ENCODE results near the gene PRKACA.

PRKACA gene

DNA sequence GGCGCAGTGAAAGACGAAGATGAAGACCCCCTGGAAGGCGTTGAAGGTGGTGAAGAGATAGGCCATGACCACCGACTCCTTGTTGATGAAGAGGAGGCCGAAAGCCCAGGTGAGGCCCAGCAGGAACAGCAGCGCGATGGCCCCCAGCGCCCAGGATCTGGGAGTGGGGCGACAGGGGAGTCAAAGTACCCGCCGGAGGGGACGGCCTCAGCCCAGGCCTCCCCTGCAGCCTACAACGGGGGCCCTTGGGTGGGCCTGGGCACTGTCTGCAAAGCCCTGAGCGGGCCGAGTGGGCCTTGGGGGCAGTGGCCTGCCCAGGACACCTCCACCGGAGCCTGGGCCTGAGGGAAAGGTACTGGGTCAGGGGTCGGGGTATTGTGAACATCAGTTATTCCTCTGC, 37.8 kb upstream of the PRKACA start:
- Histone ChIP-seq H3K4me3 (replicated peaks; ENCODE audit: insufficient read depth, low read length) (no peak overlapping the region), H3K27me3 (ENCODE audit: insufficient read depth, poor library complexity, severe bottlenecking) (peaks cover 3% of the 10 kb centered on the region)
- TF ChIP-seq, protein P1, sequence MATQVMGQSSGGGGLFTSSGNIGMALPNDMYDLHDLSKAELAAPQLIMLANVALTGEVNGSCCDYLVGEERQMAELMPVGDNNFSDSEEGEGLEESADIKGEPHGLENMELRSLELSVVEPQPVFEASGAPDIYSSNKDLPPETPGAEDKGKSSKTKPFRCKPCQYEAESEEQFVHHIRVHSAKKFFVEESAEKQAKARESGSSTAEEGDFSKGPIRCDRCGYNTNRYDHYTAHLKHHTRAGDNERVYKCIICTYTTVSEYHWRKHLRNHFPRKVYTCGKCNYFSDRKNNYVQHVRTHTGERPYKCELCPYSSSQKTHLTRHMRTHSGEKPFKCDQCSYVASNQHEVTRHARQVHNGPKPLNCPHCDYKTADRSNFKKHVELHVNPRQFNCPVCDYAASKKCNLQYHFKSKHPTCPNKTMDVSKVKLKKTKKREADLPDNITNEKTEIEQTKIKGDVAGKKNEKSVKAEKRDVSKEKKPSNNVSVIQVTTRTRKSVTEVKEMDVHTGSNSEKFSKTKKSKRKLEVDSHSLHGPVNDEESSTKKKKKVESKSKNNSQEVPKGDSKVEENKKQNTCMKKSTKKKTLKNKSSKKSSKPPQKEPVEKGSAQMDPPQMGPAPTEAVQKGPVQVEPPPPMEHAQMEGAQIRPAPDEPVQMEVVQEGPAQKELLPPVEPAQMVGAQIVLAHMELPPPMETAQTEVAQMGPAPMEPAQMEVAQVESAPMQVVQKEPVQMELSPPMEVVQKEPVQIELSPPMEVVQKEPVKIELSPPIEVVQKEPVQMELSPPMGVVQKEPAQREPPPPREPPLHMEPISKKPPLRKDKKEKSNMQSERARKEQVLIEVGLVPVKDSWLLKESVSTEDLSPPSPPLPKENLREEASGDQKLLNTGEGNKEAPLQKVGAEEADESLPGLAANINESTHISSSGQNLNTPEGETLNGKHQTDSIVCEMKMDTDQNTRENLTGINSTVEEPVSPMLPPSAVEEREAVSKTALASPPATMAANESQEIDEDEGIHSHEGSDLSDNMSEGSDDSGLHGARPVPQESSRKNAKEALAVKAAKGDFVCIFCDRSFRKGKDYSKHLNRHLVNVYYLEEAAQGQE (IDR thresholded peaks at IDR 0.05; ENCODE audit: insufficient replicate concordance, low read depth): no peak
- TF ChIP-seq GABPA (IDR thresholded peaks at IDR 0.05; ENCODE audit: low read depth) (no peak), SPI1 (IDR thresholded peaks at IDR 0.05; ENCODE audit: borderline replicate concordance, low read depth) (no peak), POLR2AphosphoS5 (IDR thresholded peaks at IDR 0.05; ENCODE audit: low read depth) (no peak)
- TF ChIP-seq, protein P2, sequence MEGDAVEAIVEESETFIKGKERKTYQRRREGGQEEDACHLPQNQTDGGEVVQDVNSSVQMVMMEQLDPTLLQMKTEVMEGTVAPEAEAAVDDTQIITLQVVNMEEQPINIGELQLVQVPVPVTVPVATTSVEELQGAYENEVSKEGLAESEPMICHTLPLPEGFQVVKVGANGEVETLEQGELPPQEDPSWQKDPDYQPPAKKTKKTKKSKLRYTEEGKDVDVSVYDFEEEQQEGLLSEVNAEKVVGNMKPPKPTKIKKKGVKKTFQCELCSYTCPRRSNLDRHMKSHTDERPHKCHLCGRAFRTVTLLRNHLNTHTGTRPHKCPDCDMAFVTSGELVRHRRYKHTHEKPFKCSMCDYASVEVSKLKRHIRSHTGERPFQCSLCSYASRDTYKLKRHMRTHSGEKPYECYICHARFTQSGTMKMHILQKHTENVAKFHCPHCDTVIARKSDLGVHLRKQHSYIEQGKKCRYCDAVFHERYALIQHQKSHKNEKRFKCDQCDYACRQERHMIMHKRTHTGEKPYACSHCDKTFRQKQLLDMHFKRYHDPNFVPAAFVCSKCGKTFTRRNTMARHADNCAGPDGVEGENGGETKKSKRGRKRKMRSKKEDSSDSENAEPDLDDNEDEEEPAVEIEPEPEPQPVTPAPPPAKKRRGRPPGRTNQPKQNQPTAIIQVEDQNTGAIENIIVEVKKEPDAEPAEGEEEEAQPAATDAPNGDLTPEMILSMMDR (IDR thresholded peaks at IDR 0.05; ENCODE audit: insufficient read depth, low read length): no peak

DNA sequence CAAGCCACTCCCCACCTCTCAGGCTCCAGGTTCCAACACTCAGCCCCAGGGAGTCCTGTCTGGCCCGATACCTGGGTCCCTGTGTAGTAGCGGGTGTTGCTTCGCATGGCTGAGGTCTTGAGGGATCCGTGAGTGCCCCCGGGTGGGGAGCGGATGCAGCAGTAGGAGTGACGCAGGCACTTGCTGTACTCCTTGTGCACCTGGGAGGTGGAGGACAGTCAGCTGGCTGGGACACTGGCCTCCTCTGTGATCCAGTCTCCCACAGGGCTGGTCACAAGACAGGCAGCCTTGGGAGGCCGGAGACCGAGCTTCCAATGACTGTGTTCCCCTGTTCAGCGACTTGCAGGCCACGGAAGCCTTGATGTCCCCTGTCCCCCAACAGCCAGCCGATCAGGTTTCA, 35.2 kb upstream of the PRKACA start:
- DNase-seq (ENCODE audit: low read depth in 1 of 2, low spot score in 1 of 2): no peak
- H3K4me3 ChIP-seq (replicated peaks; ENCODE audit: insufficient read depth, low read length): no peak overlapping the region

More for the DNA sequence above, 37.8 kb upstream of the PRKACA start:
- no peak overlapping the region for H3K27ac ChIP-seq (replicated peaks)
- no peak for DNase-seq (ENCODE audit: low read depth in 1 of 2, low spot score in 1 of 2)

DNA sequence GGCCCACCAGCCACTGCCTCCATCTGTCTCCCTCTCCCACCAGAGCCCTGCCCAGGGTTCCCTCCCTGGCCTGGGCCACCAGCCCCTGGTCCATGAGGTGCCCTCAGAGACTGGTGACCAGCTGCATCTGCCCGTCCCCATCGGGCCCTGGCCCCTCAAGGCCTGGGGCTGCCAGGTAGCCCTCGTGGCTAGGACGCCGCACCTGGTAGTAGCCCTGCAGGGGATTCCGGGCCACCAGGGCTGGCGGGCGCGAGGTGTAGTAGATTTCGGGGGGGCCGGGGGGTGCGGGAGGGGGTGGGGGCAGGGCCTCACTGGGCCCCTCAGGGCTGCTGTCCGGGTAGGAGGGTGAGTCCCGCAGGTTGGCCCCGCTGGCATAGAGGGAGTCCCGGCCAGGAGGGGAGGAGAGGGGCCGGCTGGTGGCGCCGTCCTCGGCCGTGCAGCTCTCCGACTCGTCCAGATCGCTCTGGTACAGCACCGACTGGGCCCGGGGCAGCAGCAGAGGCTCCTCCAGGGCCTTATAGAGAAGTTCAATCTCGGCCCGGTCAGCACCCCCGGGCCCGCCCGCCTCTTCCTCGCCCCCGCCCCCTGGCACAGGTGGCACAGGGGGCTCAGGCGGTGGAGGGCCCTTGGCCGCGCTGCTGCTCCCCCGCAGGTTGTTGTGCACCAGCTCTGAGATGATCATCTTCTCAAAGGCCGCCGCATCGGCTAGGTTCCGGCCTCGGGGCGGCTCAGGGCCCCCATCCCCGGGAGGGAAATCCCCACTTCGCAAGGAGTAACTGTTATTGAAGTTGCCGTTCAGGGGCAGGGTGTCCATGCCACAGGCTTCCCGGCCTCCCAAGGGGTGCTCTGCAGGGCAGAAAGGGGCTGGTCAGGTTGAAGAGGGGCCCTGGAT, 33.5 kb upstream of the PRKACA start:
- Histone ChIP-seq H3K4me3 (replicated peaks; ENCODE audit: insufficient read depth, low read length) (no peak overlapping the region), H3K27ac (replicated peaks) (no peak overlapping the region), H3K27me3 (ENCODE audit: insufficient read depth, poor library complexity, severe bottlenecking) (no peaks in the 10 kb centered on the region)
- no peak for TF ChIP-seq GABPA (IDR thresholded peaks at IDR 0.05; ENCODE audit: low read depth)
- TF ChIP-seq, protein P2 (IDR thresholded peaks at IDR 0.05; ENCODE audit: insufficient read depth, low read length): no peak
- DNase-seq (ENCODE audit: low read depth in 1 of 2, low spot score in 1 of 2): no peak

More for the DNA sequence above, 35.2 kb upstream of the PRKACA start:
- H3K27ac ChIP-seq (replicated peaks): no peak overlapping the region
- TF ChIP-seq, protein P1 (IDR thresholded peaks at IDR 0.05; ENCODE audit: insufficient replicate concordance, low read depth): no peak
- TF ChIP-seq SPI1 (IDR thresholded peaks at IDR 0.05; ENCODE audit: borderline replicate concordance, low read depth): no peak
- TF ChIP-seq GABPA (IDR thresholded peaks at IDR 0.05; ENCODE audit: low read depth): no peak
- no peak for TF ChIP-seq POLR2AphosphoS5 (IDR thresholded peaks at IDR 0.05; ENCODE audit: low read depth)
- TF ChIP-seq, protein P2 (IDR thresholded peaks at IDR 0.05; ENCODE audit: insufficient read depth, low read length): no peak
- H3K27me3 ChIP-seq (ENCODE audit: insufficient read depth, poor library complexity, severe bottlenecking): no peaks in the 10 kb centered on the region

All from HL-60 (cell line).